ENCODE results near the gene KCNQ2. TPM values are rescaled to one million over a fixed set of nuclear protein-coding genes. Genes with fewer than 3 reads are reported as not detected.
A peak's percentile ranks its signal among the peaks of the same experiment; 100 is the strongest.

Gene KCNQ2
- total and polyA plus RNA-seq, 10 of the 15 experiments (the other 5 are each of a cell fraction or from before 2014, with no cell fraction given), result 0.06 to 0.49 (median 0.26) TPM; not detected in 7

GRCh38 chr20:63475209-63475608 lies 2.8 kb upstream of the KCNQ2 start:
- Histone ChIP-seq H3K27ac (ENCODE audit: control insufficient read depth, insufficient read depth) (no peak overlapping the region), H3K36me3 (ENCODE audit: control insufficient read depth in 2 of 2, insufficient read depth in 2 of 2, low read length in 1 of 2) (no peaks in the 10 kb centered on the region), H3K27me3 (replicated peaks in 1 of 2; ENCODE audit: control insufficient read depth in 2 of 2, insufficient read depth in 2 of 2, low read length in 1 of 2) (peaks cover 3 to 5% of the 10 kb centered on the region in 2 experiments; a peak in 2 of 4 replicates), H3K9me3 (replicated peaks; ENCODE audit: control insufficient read depth, insufficient read depth, low read length) (no peaks in the 10 kb centered on the region), H3K9ac (ENCODE audit: control insufficient read depth, insufficient read depth, low read length) (no peak overlapping the region), H3K4me1 (ENCODE audit: control insufficient read depth, insufficient read depth, low read length) (no peaks in the 10 kb centered on the region), H3K4me3 (no peak overlapping the region), H2AFZ (ENCODE audit: control insufficient read depth, low read depth, low read length) (no peak overlapping the region), H3K79me2 (ENCODE audit: control insufficient read depth, insufficient read depth, low read length) (no peaks in the 10 kb centered on the region), H4K20me1 (ENCODE audit: control insufficient read depth, insufficient read depth) (no peaks in the 10 kb centered on the region), H3K4me2 (ENCODE audit: control insufficient read depth, insufficient read depth) (no peak overlapping the region)
- ChIA-PET POLR2A (interaction anchor here (0.6 kb wide), 1 partner anchor 129 kb away, joined by 3 read pairs; no protein-coding TSS in a partner anchor), RAD21 (ENCODE audit: unreplicated experiment) (no interaction called here), SMC1A (ENCODE audit: uncharacterized antibody, unreplicated experiment) (no interaction called here), CTCF (no interaction called here)
- WGBS (ENCODE audit: insufficient coverage, insufficient replicate concordance, low lambda C conversion rate, missing lambda C conversion rate), result 30% methylated on average over 16 of the region's 16 CpGs
- FAIRE-seq, result no peak
- in situ Hi-C loops (cut with MboI) (no loop called here), intact Hi-C loops (cut with micrococcal nuclease; ENCODE audit: unreplicated experiment) (no loop called here)
- no peak; the same call in 1 of the 3 replicates for ATAC-seq
- BruUV-seq (replicated peaks), result no TSS peak
- TF ChIP-seq REST (IDR thresholded peaks at IDR 0.05; ENCODE audit: low read depth, low read length), result peak; percentile 71; the same call in 1 of the 2 replicates
- TF ChIP-seq ZNF592 (IDR thresholded peaks at IDR 0.05), result no peak
- no peak for DNase-seq (ENCODE audit: low read depth, low spot score)
